Trophoblast cell (in vitro differentiated cells and primary cell): Measurements from ENCODE around the gene ADCY2.

Source experiments
- DNase-seq, 2 donors: peaks; one replicate each; pipeline ENCODE4 v3.0.0-alpha.2; 2016
- H2AFZ ChIP-seq: 2 replicates; pipeline ENCODE4 v1.6.1; 2013; ENCODE audit warnings: low read length, moderate library complexity, mild to moderate bottlenecking; ENCODE audit not compliant: insufficient read depth, poor library complexity
- H2AK5ac ChIP-seq: 2 replicates; pipeline ENCODE4 v1.6.1; 2013; ENCODE audit warnings: mild to moderate bottlenecking, low read length
- H2BK120ac ChIP-seq: 2 replicates; pipeline ENCODE4 v1.6.1; 2013; ENCODE audit warnings: low read length, mild to moderate bottlenecking, moderate library complexity; ENCODE audit not compliant: insufficient read depth, poor library complexity
- H2BK12ac ChIP-seq: 2 replicates; pipeline ENCODE4 v1.6.1; 2013; ENCODE audit warnings: mild to moderate bottlenecking, low read length, moderate library complexity
- H2BK5ac ChIP-seq: 2 replicates; pipeline ENCODE4 v1.6.1; 2013; ENCODE audit warnings: low read length, low read depth, moderate library complexity, mild to moderate bottlenecking; ENCODE audit not compliant: poor library complexity
- H3K14ac ChIP-seq: 2 replicates; pipeline ENCODE4 v1.6.1; 2013; ENCODE audit warnings: mild to moderate bottlenecking, low read length
- H3K18ac ChIP-seq: 2 replicates; pipeline ENCODE4 v1.6.1; 2013; ENCODE audit warnings: mild to moderate bottlenecking, low read length
- H3K23ac ChIP-seq: 2 replicates; pipeline ENCODE4 v1.6.1; 2013; ENCODE audit warnings: low read length
- H3K27ac ChIP-seq: 2 replicates; pipeline ENCODE4 v1.5.1; 2013; ENCODE audit warnings: low read depth, mild to moderate bottlenecking, inconsistent platforms, low read length, moderate library complexity
- H3K27me3 ChIP-seq: 2 replicates; pipeline ENCODE4 v1.6.1; 2013; ENCODE audit warnings: inconsistent platforms, mild to moderate bottlenecking, low read length, moderate library complexity; ENCODE audit not compliant: insufficient read depth
- H3K36me3 ChIP-seq, 2 experiments: 1 replicate in 1 of 2; 2 replicates in 1 of 2; pipeline ENCODE4 v1.6.1; 2013; ENCODE audit warnings: low read length in 2 of 2, mild to moderate bottlenecking in 2 of 2, moderate library complexity in 1 of 2; ENCODE audit not compliant: insufficient read depth in 2 of 2, control insufficient read depth in 1 of 2
- H3K4ac ChIP-seq: 2 replicates; pipeline ENCODE4 v1.6.1; 2013; ENCODE audit warnings: low read depth, mild to moderate bottlenecking, low read length, moderate library complexity
- H3K4me1 ChIP-seq, 2 experiments: 1 replicate in 1 of 2; 2 replicates in 1 of 2; pipeline ENCODE4 v1.6.1; 2013; ENCODE audit warnings: low read length in 2 of 2, mild to moderate bottlenecking in 2 of 2, moderate library complexity in 1 of 2; ENCODE audit not compliant: insufficient read depth in 2 of 2, control insufficient read depth in 1 of 2
- H3K4me2 ChIP-seq: 2 replicates; pipeline ENCODE4 v1.6.1; 2013; ENCODE audit warnings: inconsistent platforms, mild to moderate bottlenecking, low read length, moderate library complexity
- H3K4me3 ChIP-seq: 2 replicates; pipeline ENCODE4 v1.5.1; 2013; ENCODE audit warnings: mild to moderate bottlenecking, low read depth, low read length, inconsistent platforms
- H3K79me1 ChIP-seq: one replicate; pipeline ENCODE4 v1.6.1; 2013; ENCODE audit warnings: low read length
- H3K79me2 ChIP-seq: 2 replicates; pipeline ENCODE4 v1.6.1; 2013; ENCODE audit warnings: low read length, mild to moderate bottlenecking; ENCODE audit not compliant: control insufficient read depth, insufficient read depth, poor library complexity
- H3K9ac ChIP-seq: 2 replicates; pipeline ENCODE4 v1.6.1; 2013; ENCODE audit warnings: mild to moderate bottlenecking, low read length
- H3K9me3 ChIP-seq: 2 replicates; pipeline ENCODE4 v1.6.1; 2013; ENCODE audit warnings: low read depth, mild to moderate bottlenecking, control low read depth, inconsistent platforms, low read length; ENCODE audit not compliant: insufficient read depth
- H4K12ac ChIP-seq: 2 replicates; pipeline ENCODE4 v1.6.1; 2013; ENCODE audit warnings: low read depth, mild to moderate bottlenecking, low read length, moderate library complexity
- H4K8ac ChIP-seq: 2 replicates; pipeline ENCODE4 v1.6.1; 2013; ENCODE audit warnings: low read depth, mild to moderate bottlenecking, low read length, moderate library complexity
- H4K91ac ChIP-seq: one replicate; pipeline ENCODE4 v1.6.1; 2013; ENCODE audit warnings: low read depth, mild to moderate bottlenecking, low read length, moderate library complexity
- WGBS: extraction: QIAGEN DNeasy Blood & Tissue Kit; methylation state at CpG from one replicate; pipeline ENCODE4 v1.1.7; 2013; ENCODE audit warnings: missing lambda C conversion rate; ENCODE audit not compliant: insufficient read length, insufficient coverage; ENCODE audit errors: extremely low coverage; 5-methylcytosine and 5-hydroxymethylcytosine counted together

ADCY2 gene

GRCh38 chr5:7494481-7495130, 98.7 kb downstream of the ADCY2 start:
- H3K27ac ChIP-seq, result no peak overlapping the region
- WGBS, result no CpG with 5 or more reads among the region's 2 CpGs

GRCh38 chr5:7495131-7495517, 99.2 kb downstream of the ADCY2 start:
- no peak overlapping the region for H3K4me2 ChIP-seq
- no peak overlapping the region for H2BK12ac ChIP-seq
- no peaks in the 10 kb centered on the region for H3K79me2 ChIP-seq
- H3K18ac ChIP-seq, result no peak overlapping the region
- H2BK120ac ChIP-seq, result no peak overlapping the region
- no peak overlapping the region for H4K12ac ChIP-seq
- no peak overlapping the region for H3K23ac ChIP-seq
- H3K4me3 ChIP-seq, result no peak overlapping the region
- no peak overlapping the region for H3K4ac ChIP-seq
- H3K14ac ChIP-seq, result no peak overlapping the region
- WGBS, result no CpG with 5 or more reads among the region's 5 CpGs
- no peak overlapping the region for H3K9ac ChIP-seq
- H3K79me1 ChIP-seq, result no peaks in the 10 kb centered on the region
- H4K91ac ChIP-seq, result no peak overlapping the region
- no peak overlapping the region for H3K27ac ChIP-seq
- no peaks in the 10 kb centered on the region for H3K36me3 ChIP-seq
- no peak overlapping the region for H2AK5ac ChIP-seq
- H4K8ac ChIP-seq, result no peak overlapping the region
- H2AFZ ChIP-seq, result no peak overlapping the region
- H3K9me3 ChIP-seq, result no peaks in the 10 kb centered on the region
- no peak overlapping the region for H2BK5ac ChIP-seq
- no peaks in the 10 kb centered on the region for H3K4me1 ChIP-seq
- H3K27me3 ChIP-seq, result no peaks in the 10 kb centered on the region
- DNase-seq, result no peak

More at GRCh38 chr5:7494481-7495130, 98.7 kb downstream of the ADCY2 start:
- Histone ChIP-seq H4K8ac (no peak overlapping the region), H3K79me2 (no peaks in the 10 kb centered on the region), H2BK120ac (no peak overlapping the region), H2AK5ac (no peak overlapping the region), H4K91ac (no peak overlapping the region), H2BK5ac (no peak overlapping the region), H3K18ac (no peak overlapping the region), H2BK12ac (no peak overlapping the region), H3K4ac (no peak overlapping the region), H3K14ac (no peak overlapping the region), H3K27me3 (no peaks in the 10 kb centered on the region), H3K4me3 (no peak overlapping the region), H4K12ac (no peak overlapping the region), H3K23ac (no peak overlapping the region), H3K9me3 (no peaks in the 10 kb centered on the region), H2AFZ (no peak overlapping the region), H3K4me2 (no peak overlapping the region), H3K79me1 (no peaks in the 10 kb centered on the region), H3K4me1 (no peaks in the 10 kb centered on the region), H3K36me3 (no peaks in the 10 kb centered on the region), H3K9ac (no peak overlapping the region)
- no peak for DNase-seq

GRCh38 chr5:7500256-7500655, 104.3 kb downstream of the ADCY2 start:
- WGBS, result no CpG with 5 or more reads among the region's 3 CpGs
- Histone ChIP-seq H3K27me3 (no peaks in the 10 kb centered on the region), H4K12ac (no peak overlapping the region), H3K4me1 (no peaks in the 10 kb centered on the region), H3K23ac (no peak overlapping the region), H3K27ac (no peak overlapping the region), H3K4me2 (no peak overlapping the region), H2AFZ (no peak overlapping the region), H3K4ac (no peak overlapping the region), H3K79me1 (no peaks in the 10 kb centered on the region), H3K18ac (no peak overlapping the region), H2BK5ac (no peak overlapping the region), H3K9me3 (no peaks in the 10 kb centered on the region), H4K8ac (no peak overlapping the region), H2AK5ac (no peak overlapping the region), H3K79me2 (no peaks in the 10 kb centered on the region), H3K14ac (no peak overlapping the region), H4K91ac (no peak overlapping the region), H2BK12ac (no peak overlapping the region), H3K36me3 (no peaks in the 10 kb centered on the region), H3K4me3 (no peak overlapping the region), H3K9ac (no peak overlapping the region), H2BK120ac (no peak overlapping the region)
- no peak for DNase-seq

GRCh38 chr5:7501061-7501460, 105.1 kb downstream of the ADCY2 start:
- no peak overlapping the region for H3K4ac ChIP-seq
- H3K23ac ChIP-seq, result no peak overlapping the region
- H2BK120ac ChIP-seq, result no peak overlapping the region
- no peak overlapping the region for H2AFZ ChIP-seq
- H3K36me3 ChIP-seq, result no peaks in the 10 kb centered on the region
- H3K14ac ChIP-seq, result no peak overlapping the region
- H3K9me3 ChIP-seq, result no peaks in the 10 kb centered on the region
- H3K27ac ChIP-seq, result no peak overlapping the region
- no peak overlapping the region for H3K4me2 ChIP-seq
- no peak overlapping the region for H4K12ac ChIP-seq
- H3K4me1 ChIP-seq, result no peaks in the 10 kb centered on the region
- no CpG with 5 or more reads among the region's 2 CpGs for WGBS
- DNase-seq, result no peak
- no peak overlapping the region for H4K8ac ChIP-seq
- no peaks in the 10 kb centered on the region for H3K79me1 ChIP-seq
- H3K4me3 ChIP-seq, result no peak overlapping the region
- H3K9ac ChIP-seq, result no peak overlapping the region
- no peak overlapping the region for H2BK12ac ChIP-seq
- no peak overlapping the region for H2AK5ac ChIP-seq
- no peaks in the 10 kb centered on the region for H3K79me2 ChIP-seq
- H2BK5ac ChIP-seq, result no peak overlapping the region
- no peaks in the 10 kb centered on the region for H3K27me3 ChIP-seq
- H3K18ac ChIP-seq, result no peak overlapping the region
- H4K91ac ChIP-seq, result no peak overlapping the region
